NCI-H2171 treated with DMSO at 0.1 percent for 48 hours (cell line): Measurements from ENCODE around the gene HLA-DQA2.
A peak's percentile ranks its signal among the peaks of the same experiment; 100 is the strongest.
"Not testable (repeated sequence)": the region's sequence is repeated elsewhere in the genome, so short reads cannot be mapped to it uniquely, and the experiment has no call there.

Experiments used
- DNase-seq: peaks from one replicate; lab custom pipeline; 2025; lab: John Stamatoyannopoulos, UW

The HLA-DQA2 gene

GRCh38 chr6:32779036-32779435 is 37.8 kb downstream of the HLA-DQA2 start:
- DNase-seq, result no peak

GRCh38 chr6:32782923-32783322 is 41.7 kb downstream of the HLA-DQA2 start:
- not testable (repeated sequence) for DNase-seq

- peak; percentile 49 for DNase-seq
Measured at GRCh38 chr6:32785781-32786533, 44.8 kb downstream of the HLA-DQA2 start.

- DNase-seq, result no peak
Measured at GRCh38 chr6:32790306-32790705, 49.1 kb downstream of the HLA-DQA2 start.

GRCh38 chr6:32792901-32793435 is 51.8 kb downstream of the HLA-DQA2 start:
- no peak for DNase-seq

GRCh38 chr6:32794510-32794909 is 53.3 kb downstream of the HLA-DQA2 start:
- DNase-seq, result no peak
